HG02610 (cell line): ENCODE results near the gene SPACA5.
A peak's percentile ranks its signal among the peaks of the same experiment; 100 is the strongest.
"Not testable (repeated sequence)": the region's sequence is repeated elsewhere in the genome, so short reads cannot be mapped to it uniquely, and the experiment has no call there.

Source experiments
- ATAC-seq: cut with Tn5 transposase; IDR thresholded peaks from one replicate; pipeline ENCODE4 v1.9.1; 2021; ENCODE audit warnings: mild to moderate bottlenecking, moderate library complexity; ENCODE audit not compliant: unreplicated experiment

SPACA5 gene

DNA sequence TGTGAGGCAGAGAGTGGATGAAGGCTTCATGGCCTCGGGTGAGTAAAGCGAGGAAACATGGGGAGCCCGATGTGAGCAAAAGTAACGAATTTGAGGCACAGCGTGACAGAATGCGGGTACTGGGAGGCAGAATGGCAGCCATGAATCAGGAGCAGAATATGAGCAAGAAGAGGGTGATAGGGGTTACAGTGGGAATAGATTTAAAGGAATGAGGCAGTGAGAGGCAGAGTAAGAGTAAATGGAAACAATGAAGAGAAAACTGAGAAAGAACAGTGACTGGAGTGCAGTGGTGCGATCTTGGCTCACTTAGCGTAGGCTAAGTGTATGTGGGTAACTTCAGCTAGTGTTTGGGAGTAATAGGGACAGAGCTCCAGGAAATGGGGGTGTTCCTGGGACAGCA, at the start of gene SPACA5:
SPACA5 (plus strand) TSS at position 301 of the 400 bp plus-strand sequence. CDS start 815 bp downstream, outside the sequence.
- ATAC-seq: not testable (repeated sequence)

DNA sequence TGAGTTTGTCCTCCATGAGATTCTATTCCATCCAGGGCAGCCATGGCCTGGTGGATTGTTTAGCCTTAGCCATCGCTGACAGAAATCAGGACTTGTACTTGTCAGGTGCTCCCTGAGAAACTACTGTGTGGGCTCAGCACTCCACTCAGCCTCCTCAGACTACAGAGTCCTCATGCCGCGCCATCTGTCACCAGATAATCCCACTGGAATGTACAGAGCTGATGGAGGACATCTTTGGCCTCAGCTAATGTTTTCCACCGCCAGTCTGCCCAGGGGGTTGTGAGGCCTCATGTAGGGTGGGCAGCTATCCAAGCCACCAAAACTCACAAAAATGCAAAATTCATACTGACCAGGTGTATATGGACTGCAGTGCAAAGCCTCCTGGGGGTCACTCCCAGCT, 48.6 kb upstream of the SPACA5 start:
- not testable (repeated sequence) for ATAC-seq

DNA sequence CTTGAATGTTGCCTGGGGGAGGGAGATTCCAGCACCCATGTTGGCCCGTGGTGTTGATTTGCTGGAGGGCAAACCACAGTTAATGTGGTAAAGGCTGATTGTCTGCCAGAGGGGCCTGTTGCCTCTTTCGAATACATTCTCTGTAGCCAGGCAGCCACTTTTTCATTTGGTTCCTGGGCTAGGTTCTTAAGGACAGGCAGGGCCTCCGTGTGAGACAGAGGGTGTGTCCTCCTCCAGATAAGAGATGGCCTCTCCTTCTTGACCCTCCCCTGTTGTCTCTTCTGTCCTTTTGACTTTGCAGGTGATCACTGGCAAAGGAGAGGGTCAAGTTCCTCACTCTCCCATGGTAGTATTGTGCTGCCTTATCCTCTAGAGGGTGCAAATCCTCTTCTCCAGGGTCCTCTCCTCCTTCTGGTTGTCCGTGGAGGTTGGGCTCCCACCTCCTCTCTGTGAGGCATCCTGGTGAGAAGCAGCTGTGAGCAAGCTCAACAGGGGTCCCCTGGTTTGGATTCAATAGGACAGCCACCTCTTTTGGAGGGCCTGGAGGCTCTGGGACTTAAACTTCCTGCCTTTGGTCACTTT, 47.9 kb upstream of the SPACA5 start:
- no peak for ATAC-seq

DNA sequence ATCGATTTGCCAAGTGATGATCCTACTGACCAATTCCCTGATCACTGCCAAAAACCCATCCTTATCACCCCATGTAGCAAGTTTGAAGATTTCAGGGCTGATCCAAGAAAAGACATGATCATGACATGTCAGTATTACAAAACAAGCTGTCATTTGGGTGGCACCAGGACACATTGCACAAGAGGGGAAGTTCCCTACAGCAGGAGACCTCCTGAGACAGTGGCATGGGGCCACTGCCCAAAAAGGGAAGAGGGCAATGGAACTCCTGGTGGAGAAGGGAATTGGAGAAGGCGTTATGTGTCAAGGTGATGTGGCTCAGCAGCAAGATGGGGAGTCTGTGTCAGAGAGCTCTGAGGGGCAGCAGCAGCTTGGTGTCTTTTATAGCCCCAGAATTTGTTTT, 46.4 kb upstream of the SPACA5 start:
- ATAC-seq: no peak

DNA sequence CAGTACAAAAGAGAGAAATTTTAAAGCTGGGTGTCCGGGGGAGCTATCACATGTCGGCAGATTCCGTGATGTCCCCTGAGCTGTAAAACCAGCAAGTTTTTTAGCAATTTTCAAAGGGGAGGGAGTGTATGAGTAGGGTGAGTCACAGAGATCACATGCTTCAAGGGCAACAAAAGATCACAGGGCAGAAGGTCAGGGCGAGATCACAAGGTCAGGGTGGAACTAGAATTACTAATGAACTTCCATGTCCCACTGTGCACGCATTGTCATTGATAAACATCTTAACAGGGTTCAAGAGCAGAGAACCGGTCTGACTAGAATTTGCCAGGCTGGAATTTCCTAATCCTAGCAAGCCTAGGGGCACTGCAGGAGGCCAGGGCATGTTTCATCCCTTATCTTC, 45.0 kb upstream of the SPACA5 start:
- not testable (repeated sequence) for ATAC-seq

DNA sequence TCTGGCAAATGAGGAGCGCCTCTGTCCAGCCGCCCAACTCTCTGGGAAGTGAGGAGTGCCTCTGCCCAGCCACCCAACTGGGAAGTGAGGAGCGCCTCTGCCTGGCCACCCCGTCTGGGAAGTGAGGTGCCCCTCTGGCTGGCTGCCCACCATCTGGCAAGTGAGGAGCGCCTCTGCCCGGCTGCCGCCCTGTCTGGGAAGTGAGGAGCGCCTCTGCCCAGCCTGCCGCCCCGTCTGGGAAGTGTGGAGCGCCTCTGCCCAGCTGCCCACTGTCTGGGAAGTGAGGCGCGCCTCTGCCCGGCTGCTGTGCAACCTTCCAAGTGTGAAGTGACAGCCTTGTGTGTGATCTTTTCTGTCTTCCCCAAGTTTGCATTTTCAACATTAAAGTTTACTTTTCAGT, 41.3 kb upstream of the SPACA5 start:
- not testable (repeated sequence) for ATAC-seq

DNA sequence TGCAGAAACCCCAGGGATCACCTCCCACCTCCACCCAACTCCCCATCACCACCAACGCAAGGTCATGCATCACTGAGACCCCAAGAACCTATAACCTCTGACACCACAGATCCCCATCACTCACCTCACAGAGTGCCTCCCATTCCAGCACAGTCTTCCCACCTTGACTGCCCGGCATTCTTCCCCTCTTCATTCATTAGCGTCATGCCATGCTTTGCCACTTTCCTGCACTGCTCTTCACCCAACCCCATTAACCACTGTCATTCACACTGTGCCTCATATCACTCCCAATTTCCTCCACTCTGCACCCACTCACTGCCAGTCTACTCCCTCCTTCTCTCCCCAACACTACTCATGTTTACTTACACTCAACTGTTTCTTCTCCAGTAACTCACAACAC, 33.6 kb upstream of the SPACA5 start:
- ATAC-seq: no peak

DNA sequence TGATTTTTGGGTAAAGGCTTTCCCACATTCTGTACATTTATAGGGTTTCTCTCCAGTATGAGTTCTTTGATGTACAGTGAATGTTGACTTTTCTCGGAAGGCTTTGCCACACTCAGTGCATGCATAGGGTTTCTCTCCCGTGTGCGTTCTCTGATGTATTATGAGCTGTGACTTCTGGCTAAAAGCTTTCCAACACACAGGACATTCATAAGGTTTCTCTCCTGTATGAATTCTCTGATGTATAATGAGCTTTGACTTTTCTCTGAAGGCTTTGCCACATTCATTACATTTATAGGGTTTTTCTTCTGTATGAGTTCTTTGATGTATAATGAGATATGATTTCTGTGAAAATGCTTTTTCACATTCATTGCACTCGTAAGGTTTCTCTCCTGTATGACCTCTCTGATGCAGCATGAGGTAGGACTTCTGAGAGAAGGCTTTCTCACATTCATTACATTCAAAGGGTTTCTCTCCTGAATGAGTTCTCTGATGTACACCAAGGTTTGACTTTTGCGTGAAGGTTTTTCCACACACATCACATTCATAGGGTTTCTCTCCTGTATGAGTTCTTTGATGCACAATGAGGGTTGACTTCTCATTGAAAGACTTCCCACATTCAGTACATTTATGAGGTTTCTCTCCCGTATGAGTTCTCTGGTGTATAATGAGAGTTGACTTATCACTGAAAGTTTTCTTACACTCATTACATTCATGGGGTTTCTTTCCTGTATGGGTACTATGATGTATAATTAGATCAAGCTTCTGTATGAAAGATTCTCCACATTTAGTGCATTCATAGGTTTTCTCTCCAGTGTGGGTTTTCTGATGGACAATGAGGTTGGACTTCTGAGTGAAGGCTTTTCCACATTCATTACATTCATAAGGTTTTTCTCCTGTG, 30.3 kb upstream of the SPACA5 start:
- no peak for ATAC-seq

DNA sequence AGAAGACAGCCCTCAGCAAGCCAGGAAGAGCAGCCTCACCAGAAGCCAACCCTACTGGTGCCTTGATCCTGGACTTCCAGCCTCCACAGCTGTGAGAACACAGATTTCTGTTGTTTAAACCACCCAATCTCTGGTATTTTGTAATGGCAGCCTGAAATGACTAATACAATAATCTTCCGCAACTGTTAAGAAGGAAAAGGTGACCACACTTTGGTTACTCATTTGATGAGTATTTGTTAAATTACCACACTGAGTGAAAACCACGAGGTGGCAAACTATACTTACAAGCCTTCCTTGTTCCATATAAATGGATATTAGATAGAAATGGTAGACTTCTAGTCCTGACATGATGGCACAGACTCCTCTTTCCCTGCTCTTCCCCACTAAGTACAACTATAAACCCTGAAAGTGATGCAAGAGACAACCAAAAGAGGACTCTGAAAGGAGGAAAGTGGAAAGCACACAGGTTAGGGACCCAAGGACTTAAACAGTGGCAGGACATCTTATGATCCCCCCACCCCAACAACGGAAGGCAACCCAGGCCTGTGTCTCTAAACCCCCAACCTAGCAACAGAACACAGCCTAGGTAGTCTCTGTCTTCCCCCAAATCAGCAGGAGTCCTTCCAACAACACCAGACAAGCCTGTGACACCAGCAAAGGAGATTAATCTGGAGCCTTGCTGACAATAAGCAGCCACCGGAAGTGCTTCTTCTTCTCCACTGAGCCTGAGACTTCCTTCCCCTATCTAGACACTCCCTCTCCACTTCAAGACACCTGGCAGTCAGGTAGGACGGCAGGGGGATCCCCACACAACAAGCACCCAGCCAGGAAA, 15.3 kb upstream of the SPACA5 start:
- no peak for ATAC-seq

DNA sequence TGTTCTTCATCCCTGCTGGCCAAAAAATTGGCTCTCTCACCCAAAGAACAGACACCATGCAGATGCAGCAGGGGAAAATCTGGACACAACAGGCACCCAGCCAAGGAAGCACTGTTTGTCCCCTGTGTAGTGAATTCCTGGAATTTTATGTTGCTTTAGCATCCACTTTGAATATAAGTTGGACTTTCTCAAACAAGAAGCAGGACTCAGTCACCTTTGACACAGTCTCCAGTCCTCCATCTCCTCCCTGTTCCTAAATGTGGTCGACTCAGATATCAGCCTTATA, 14.8 kb upstream of the SPACA5 start:
- no peak for ATAC-seq

DNA sequence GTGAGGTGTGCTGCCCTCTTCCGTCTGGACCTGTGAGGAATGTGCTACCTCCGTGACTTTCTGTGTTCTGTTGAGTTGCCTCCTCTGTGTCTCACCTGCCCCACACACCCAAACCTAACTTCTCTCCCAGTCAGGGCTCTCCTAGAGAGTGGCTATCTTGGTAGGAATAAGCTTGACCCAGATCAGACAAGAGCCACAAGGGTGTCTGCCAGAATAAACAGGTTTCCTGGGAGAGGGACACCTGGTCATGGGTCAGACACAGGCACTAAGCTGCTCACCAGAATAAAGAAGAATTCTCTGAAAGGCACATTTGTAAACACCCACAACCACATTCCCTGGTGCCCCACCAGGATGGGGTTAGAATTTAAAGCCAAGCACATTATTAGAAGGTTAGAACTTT, 14.1 kb upstream of the SPACA5 start:
- no peak for ATAC-seq

DNA sequence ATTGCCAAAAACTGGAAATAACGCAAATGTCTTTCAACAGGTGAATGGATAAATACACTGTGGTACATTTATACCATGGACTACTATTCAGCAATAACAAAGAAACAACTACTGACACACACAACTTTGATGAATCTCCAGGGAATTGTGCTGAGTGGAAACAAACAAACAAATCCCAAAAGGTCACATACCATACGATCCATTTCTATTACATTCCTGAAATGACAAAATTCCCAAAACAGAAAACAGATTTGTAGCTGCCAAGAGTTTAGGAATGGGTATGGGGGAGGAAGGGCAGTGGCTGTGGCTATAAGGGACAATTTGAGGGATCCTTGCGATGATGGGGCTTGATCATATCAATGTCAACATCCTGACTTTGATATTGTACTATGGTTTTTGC, 5.5 kb upstream of the SPACA5 start:
- ATAC-seq: no peak

DNA sequence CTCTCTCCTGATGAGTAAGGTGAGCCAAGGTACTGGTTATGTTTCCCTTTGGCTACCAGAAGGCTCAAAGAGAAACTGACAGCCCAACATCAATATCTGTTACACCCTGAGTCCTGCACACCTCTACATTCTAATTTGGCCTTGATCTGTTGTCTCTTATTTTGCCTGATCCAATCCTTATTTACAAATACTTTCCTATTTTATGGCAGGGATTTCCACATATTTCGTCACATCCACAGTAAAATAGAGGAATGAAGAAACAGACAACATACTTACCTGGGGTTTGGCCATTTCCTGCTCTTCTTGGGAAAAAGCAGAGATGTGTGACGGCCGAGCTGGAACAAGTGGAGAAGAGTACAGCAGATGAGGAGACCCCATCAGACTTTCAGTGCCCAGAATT, 4.5 kb upstream of the SPACA5 start:
- ATAC-seq: no peak

DNA sequence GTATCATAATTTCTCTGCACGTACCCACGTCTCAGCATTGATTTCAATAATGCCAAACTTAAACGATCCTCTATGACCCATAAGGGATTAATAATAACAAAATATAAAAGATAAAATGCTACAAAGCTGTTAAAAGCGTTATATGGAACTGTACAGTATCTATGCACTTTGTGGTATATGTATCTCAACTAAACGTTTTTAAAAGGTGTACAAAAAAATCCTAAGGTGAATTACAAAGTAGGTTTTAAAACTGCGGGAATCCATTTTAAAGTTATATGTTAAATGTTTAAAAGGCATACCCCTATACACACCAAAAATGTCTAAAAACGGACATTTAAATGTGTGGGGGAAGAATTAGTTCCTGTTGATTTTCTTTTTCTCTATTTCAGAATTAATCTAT, 3.9 kb upstream of the SPACA5 start:
- ATAC-seq: no peak

DNA sequence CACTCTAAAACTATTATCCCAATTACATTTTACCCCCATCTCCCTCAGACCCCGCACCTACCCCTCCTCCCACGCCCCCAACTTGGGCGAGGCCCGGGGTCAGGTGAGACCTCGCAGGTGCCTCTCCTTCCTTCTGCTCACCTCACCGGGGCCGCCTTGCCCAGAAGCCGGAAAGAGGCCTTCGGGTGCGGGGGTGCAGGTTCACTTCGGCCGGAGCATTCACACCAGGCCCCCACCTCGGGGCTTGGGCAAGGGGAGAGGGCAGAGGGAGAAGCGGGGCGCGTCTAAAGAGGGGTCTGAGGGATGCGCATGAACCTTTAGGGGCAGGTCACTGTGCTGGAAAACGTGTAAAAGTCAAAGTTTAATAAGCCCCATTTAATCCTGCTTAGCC, 3.4 kb upstream of the SPACA5 start:
- ATAC-seq: no peak

DNA sequence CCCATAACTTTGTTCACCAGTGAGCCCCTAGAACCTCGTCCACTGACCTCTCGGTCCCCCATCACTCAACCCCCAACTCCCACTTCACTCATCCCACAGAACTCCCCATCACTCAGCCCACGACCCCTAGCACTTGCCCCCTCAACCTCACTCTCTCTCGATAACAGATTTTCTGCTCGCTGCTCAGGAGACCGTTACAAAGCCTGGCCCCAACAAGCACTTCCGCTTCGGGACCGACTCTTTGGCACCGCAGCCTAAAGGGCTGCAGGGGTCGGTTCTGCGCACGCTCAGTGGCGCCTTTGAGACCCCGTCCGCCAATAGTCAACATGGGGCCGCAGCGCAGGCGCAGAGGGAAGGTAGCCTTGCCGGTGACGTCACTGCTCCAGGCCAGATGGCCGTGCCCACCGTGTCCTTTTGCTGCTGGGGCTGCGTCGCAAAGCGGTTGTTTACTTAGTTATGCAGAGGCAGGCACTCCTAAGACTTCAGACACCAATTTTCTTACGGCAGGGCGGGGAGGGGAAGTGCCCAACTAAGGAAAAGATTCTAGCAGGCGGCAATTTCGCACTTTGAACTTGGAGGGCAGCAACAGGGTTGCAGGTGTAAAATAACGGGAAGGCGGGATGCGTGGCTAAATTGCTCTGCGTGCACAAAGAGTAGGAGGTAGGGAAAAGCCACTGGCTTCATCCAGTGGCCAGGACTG, 2.9 kb upstream of the SPACA5 start, which contains the start of gene ZNF182:
ZNF182 (minus strand) TSS at position 232 of the 700 bp plus-strand sequence. CDS start 1,380 bp downstream, outside the sequence.
- peak; percentile 95 for ATAC-seq

DNA sequence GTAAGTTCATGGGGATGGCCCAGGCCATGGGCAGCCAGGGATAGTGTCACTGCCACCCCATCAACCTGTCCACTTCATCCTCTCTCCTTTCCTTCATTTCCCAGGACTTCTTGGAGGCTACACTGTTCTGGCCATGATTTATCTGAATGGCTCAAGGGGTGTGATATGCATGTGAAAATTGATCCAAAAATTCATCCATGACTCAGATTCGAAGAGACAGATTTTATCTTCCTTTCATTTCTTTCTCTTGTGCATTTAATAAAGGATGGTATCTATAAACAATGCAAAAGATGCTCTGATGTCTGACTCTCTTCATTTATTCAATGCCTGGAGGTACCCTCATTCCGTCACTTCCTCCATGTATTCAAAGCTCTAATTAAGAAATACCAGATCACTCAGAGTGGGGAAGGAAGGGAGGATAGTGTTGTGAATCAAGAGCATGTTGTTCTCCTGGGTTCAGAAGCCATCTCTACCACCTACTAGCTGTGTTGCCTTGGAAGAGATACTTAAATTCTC, 2.7 kb downstream of the SPACA5 start:
- ATAC-seq: not testable (repeated sequence)

DNA sequence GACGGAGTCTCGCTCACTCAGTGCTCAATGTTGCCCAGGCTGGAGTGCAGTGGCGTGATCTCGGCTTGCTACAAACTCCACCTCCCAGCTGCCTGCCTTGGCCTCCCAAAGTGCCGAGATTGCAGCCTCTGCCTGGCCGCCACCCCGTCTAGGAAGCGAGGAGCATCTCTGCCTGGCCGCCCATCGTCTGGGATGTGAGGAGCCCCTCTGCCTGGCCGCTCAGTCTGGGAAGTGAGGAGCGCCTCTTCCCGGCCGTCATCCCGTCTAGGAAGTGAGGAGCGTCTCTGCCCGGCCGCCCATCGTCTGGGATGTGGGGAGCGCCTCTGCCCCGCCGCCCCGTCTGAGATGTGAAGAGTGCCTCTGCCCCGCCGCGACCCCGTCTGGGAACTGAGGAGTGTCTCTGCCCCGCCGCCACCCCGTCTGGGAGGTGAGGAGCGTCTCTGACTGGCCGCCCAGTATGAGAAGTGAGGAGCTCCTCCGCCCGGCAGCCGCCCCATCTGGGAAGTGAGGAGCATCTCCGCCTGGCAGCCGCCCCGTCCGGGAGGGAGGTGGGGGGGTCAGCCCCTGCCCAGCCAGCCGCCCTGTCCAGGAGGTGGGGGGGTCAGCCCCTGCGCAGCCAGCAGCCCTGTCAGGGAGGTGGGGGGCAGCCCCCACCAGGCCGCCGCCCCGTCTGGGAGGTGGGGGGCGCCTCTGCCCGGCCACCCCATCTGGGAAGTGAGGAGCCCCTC, 10.0 kb downstream of the SPACA5 start:
- ATAC-seq: not testable (repeated sequence)

DNA sequence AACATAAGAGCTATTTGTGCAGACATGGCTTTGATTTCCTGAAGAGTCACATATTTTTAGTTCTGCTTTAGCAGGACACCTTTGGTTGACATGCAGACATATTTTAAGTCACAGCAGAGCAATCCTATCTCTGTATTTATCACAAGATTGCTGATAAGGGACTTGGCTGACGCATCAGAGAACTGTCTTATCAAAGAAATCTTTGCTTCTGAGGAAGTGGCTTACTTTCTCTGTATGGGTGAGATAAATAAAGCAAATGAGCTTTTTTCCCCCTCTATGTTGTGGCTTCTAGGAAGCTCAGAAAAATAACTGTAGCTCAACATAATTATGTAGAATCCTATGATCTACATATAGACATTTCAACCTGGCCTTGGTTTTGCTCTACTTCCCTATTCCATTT, 13.1 kb downstream of the SPACA5 start:
- ATAC-seq: not testable (repeated sequence)

DNA sequence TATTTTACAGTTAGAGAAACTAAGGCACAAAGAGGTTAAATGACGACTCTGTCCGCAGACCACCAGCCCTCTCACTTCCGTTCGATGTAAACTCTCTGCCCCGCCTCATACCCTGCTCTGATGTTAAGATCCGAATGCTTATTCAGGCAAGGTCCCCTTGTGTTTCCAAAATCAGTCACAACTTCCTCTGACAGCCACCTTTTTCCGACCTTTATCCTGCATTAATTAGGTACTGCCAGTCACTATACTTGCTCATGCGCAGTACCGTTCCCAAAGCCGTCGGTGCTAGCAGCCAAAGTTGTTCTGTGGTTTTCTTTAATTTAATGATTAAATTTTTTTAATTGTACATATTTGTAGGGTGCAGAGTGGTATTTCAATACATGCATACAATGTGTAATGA, 13.7 kb downstream of the SPACA5 start:
- ATAC-seq: not testable (repeated sequence)
